Bone marrow (tissue), 2 donors: Measurements from ENCODE around the gene EDNRA.

Experiments used
- DNase-seq, 2 donors: peaks; one replicate each; lab custom pipeline; 2025; lab: John Stamatoyannopoulos, UW

The EDNRA gene

GRCh38 chr4:147542229-147542990 is 61.5 kb downstream of the EDNRA start:
- DNase-seq, result no peak

GRCh38 chr4:147543034-147543433 is 62.1 kb downstream of the EDNRA start:
- no peak for DNase-seq

- no peak for DNase-seq
Measured at GRCh38 chr4:147546349-147546748, 65.5 kb downstream of the EDNRA start.

GRCh38 chr4:147547314-147548056 is 66.6 kb downstream of the EDNRA start:
- DNase-seq, result no peak

- no peak for DNase-seq
Measured at GRCh38 chr4:147548256-147548655, 67.4 kb downstream of the EDNRA start.

GRCh38 chr4:147550626-147551246 is 69.8 kb downstream of the EDNRA start:
- DNase-seq, result no peak

- DNase-seq, result no peak
Measured at GRCh38 chr4:147560625-147561024, 79.7 kb downstream of the EDNRA start.

- no peak for DNase-seq
Measured at GRCh38 chr4:147566762-147567161, 85.9 kb downstream of the EDNRA start.

GRCh38 chr4:147567276-147567675 is 86.4 kb downstream of the EDNRA start:
- DNase-seq, result no peak

- DNase-seq, result no peak
Measured at GRCh38 chr4:147570616-147571015, 89.7 kb downstream of the EDNRA start.

GRCh38 chr4:147571036-147571770 is 90.3 kb downstream of the EDNRA start:
- DNase-seq, result no peak

- no peak for DNase-seq
Measured at GRCh38 chr4:147576084-147576483, 95.2 kb downstream of the EDNRA start.

- no peak for DNase-seq
Measured at GRCh38 chr4:147578051-147578476, 97.2 kb downstream of the EDNRA start.

- no peak for DNase-seq
Measured at GRCh38 chr4:147578593-147578992, 97.7 kb downstream of the EDNRA start.

- DNase-seq, result no peak
Measured at GRCh38 chr4:147580396-147580795, 99.5 kb downstream of the EDNRA start.

- DNase-seq, result no peak
Measured at GRCh38 chr4:147581606-147582350, 100.9 kb downstream of the EDNRA start.

- DNase-seq, result no peak
Measured at GRCh38 chr4:147582386-147583060, 101.6 kb downstream of the EDNRA start.

GRCh38 chr4:147583876-147584275 is 103.0 kb downstream of the EDNRA start:
- DNase-seq, result no peak

GRCh38 chr4:147586032-147586431 is 105.1 kb downstream of the EDNRA start:
- no peak for DNase-seq

GRCh38 chr4:147586637-147587036 is 105.7 kb downstream of the EDNRA start:
- no peak for DNase-seq

GRCh38 chr4:147587041-147587440 is 106.1 kb downstream of the EDNRA start:
- no peak for DNase-seq
